Omental fat pad (tissue), 4 donors: Measurements from ENCODE around the gene FHOD3. TPM values are rescaled to one million over a fixed set of nuclear protein-coding genes. Genes with fewer than 3 reads are reported as not detected.

Experiments used
- ATAC-seq: fragments of 150-250 bp; one replicate; pipeline ENCODE4 v1.9.1; 2016; ENCODE audit warnings: mild to moderate bottlenecking, moderate library complexity; ENCODE audit not compliant: low FRiP score
- DNase-seq: peaks from one replicate; pipeline ENCODE4 v3.0.0-alpha.2; 2019; ENCODE audit warnings: low spot score
- CTCF ChIP-seq, 3 donors: fragments of 450-650 bp; IDR thresholded peaks; one replicate each; pipeline ENCODE4 v1.5.1; 2016 to 2017; ENCODE audit warnings: antibody characterized with exemption in 3 of 3, mild to moderate bottlenecking in 3 of 3, moderate library complexity in 2 of 3
- total RNA-seq, 4 donors: library from RNA; depleted of rRNA; stranded (reverse); fragments of >200 nt; gene quantifications; one replicate each; pipeline ENCODE4 v1.1.0, GENCODE V29; 2016

The FHOD3 gene
- total RNA-seq, 4 donors from 2014 or later, result 0.96 to 3.8 (median 2.3) TPM

GRCh38 chr18:36295214-36295613, 2.3 kb upstream of the FHOD3 start:
- no peak for ATAC-seq
- TF ChIP-seq CTCF (IDR thresholded peaks at IDR 0.05), result no peak
- no peak for DNase-seq

- ATAC-seq (no peak), DNase-seq (no peak)
- no peak for TF ChIP-seq CTCF (IDR thresholded peaks at IDR 0.05)
These were observed 1.6 kb upstream of the FHOD3 start for GRCh38 chr18:36295880-36296301.

- TF ChIP-seq CTCF (IDR thresholded peaks at IDR 0.05), result no peak
- DNase-seq, result no peak
- ATAC-seq, result peak; percentile 60
These were observed 680 bp upstream of the FHOD3 start for GRCh38 chr18:36296650-36297416.

- ATAC-seq, result peak; percentile 18
- no peak for TF ChIP-seq CTCF (IDR thresholded peaks at IDR 0.05)
- DNase-seq, result no peak
These were observed 721 bp downstream of the FHOD3 start for GRCh38 chr18:36298126-36298741.

GRCh38 chr18:36299015-36299414, 1.5 kb downstream of the FHOD3 start:
- no peak for TF ChIP-seq CTCF (IDR thresholded peaks at IDR 0.05)
- ATAC-seq (no peak), DNase-seq (no peak)

GRCh38 chr18:36300211-36300610, 2.7 kb downstream of the FHOD3 start:
- ATAC-seq, result no peak
- no peak for TF ChIP-seq CTCF (IDR thresholded peaks at IDR 0.05)
- DNase-seq, result no peak

- DNase-seq (no peak), ATAC-seq (no peak)
- no peak for TF ChIP-seq CTCF (IDR thresholded peaks at IDR 0.05)
These were observed 4.4 kb downstream of the FHOD3 start for GRCh38 chr18:36301884-36302283.
